ENCODE results near the gene UGT1A10.

Gene UGT1A10

DNA sequence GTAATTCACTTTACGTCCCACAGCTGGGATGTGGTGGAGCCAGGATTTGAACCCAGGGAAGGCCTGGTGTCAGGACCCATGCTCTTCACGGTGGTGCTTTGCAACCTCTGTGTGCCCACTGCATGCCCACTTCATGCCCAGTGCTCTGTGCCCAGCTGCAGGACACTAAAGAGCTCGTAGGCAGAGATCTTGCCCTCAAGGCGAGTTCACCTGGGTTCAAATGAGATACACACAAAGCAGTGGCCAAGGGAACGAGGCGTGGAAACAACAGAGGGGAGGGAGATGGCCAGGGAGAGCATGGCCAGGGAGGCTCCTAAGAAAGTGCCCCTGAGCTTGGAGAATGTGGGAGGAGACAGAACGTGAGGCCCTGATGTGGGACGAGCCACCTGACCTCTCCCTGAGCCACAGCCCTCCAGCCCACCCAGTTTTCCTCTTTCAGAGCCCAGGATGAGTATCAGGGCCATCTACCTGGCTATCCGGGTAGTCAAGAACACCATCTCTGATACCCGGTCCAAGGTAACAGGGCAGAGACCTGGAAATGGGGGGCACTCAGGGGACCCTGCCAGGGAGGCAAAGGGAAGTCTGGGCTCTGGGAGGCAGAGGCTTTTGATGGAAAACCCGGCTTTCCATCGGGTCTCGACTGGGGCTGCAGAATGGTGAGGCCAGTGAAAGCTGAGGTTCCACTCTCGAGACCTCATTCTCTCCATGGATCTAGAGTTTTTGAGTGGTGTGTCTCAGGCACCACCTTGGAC is 162.3 kb downstream of the UGT1A10 start:
- TF ChIP-seq CTCF (IDR thresholded peaks at IDR 0.05), result no peak

- no peak for TF ChIP-seq CTCF (IDR thresholded peaks at IDR 0.05)
Observed at GRCh38 chr2:233799087-233799665, 162.9 kb downstream of the UGT1A10 start.

DNA sequence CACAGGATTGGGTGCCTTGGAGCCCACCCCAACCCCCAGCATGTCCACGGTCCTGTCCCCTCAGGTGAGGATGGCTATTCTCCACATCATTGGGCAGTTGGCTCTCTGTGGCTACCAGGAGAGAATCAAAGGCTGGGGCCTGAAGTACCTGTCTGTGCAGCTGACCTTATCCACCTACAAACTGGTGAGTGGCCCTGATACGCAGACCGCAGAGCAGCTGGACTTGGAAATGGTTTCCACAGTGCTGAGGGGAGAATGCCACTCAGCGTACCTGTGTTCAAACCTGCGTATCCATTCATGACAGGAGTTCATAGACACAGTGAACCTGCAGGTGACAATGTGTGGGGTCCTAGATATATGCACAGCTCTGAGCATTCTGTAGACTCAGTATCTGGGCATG is 163.5 kb downstream of the UGT1A10 start:
- no peak for TF ChIP-seq CTCF (IDR thresholded peaks at IDR 0.05)

- TF ChIP-seq CTCF (IDR thresholded peaks at IDR 0.05), result no peak
Observed at GRCh38 chr2:233800208-233800607, 164.0 kb downstream of the UGT1A10 start.

DNA sequence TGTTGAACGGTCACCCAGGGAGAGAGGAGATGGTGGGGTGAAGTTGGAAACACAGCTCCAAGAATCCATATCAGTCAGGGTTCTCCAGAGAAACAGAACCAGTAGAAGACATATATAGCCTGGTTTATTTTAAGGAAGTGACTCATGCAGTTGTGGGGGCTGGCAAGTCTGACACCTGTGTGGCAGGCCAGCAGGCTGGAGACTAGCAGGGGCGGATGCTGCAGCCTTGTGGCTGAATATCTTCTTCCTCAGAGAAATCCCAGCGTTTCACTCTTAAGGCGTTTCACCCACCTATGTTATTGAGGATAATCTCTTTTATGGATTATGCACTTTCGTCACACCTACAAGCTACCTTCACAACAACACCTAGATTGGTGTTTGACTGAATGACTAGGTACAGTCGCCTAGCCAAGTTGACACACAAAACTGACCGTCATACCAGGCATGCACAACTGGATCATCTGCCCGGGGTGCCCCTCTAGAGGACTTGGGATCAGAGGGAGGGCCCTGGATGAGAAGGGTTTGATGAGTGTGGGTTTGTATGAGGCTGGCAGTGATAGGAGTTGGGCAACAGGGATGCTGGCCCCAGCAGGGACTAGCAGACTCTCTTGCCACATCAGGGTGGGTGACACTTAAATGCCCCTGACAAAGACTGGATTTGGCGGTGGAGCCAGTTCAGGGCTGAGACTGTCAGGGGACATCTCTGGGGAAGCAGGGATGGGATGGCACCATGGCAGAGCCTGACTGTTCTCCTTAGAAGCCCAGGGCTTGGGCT is 165.3 kb downstream of the UGT1A10 start:
- TF ChIP-seq CTCF (IDR thresholded peaks at IDR 0.05), result no peak

- TF ChIP-seq CTCF (IDR thresholded peaks at IDR 0.05), result no peak
Observed at GRCh38 chr2:233802132-233802815, 166.0 kb downstream of the UGT1A10 start.

GRCh38 chr2:233803292-233803911 is 167.2 kb downstream of the UGT1A10 start:
- no peak for TF ChIP-seq CTCF (IDR thresholded peaks at IDR 0.05)
